Measurements from ENCODE around the gene KRT27. TPM values are rescaled to one million over a fixed set of nuclear protein-coding genes. Genes with fewer than 3 reads are reported as not detected.

The KRT27 gene
- total RNA-seq, 1 donor from 2014 or later, result not detected

DNA sequence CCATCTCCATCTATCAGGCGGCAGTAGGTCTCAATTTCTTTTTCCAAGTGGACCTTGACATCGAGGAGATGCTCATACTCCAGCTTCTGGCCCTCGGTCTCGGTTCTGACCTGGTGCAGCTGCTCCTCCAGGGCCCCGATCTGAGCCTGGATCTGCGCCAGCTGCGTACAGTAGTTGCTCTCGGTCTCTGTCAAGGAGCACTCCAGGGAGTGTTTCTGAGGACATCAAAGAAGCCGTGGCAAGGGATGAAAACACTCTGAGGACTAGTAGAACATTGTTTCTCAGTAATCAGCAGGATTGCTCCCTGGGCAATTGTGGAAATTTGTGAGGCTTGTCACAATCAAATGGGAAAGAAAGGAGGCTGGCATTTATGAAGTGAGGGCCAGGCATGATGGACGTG lies 11.5 kb upstream of the KRT27 start:
- Histone ChIP-seq H3K27me3 (ENCODE audit: control insufficient read depth, insufficient read depth, low read length) (peaks cover 10% of the 10 kb centered on the region), H3K36me3 (ENCODE audit: control insufficient read depth, insufficient read depth, low read length) (no peaks in the 10 kb centered on the region), H3K4me3 (ENCODE audit: low read depth, low read length) (no peak overlapping the region)
- no peak for FAIRE-seq
- TF ChIP-seq, protein P1, sequence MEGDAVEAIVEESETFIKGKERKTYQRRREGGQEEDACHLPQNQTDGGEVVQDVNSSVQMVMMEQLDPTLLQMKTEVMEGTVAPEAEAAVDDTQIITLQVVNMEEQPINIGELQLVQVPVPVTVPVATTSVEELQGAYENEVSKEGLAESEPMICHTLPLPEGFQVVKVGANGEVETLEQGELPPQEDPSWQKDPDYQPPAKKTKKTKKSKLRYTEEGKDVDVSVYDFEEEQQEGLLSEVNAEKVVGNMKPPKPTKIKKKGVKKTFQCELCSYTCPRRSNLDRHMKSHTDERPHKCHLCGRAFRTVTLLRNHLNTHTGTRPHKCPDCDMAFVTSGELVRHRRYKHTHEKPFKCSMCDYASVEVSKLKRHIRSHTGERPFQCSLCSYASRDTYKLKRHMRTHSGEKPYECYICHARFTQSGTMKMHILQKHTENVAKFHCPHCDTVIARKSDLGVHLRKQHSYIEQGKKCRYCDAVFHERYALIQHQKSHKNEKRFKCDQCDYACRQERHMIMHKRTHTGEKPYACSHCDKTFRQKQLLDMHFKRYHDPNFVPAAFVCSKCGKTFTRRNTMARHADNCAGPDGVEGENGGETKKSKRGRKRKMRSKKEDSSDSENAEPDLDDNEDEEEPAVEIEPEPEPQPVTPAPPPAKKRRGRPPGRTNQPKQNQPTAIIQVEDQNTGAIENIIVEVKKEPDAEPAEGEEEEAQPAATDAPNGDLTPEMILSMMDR (IDR thresholded peaks at IDR 0.05; ENCODE audit: insufficient read depth, low read length, severe bottlenecking), result no peak
- no peak for DNase-seq (ENCODE audit: low read depth)

DNA sequence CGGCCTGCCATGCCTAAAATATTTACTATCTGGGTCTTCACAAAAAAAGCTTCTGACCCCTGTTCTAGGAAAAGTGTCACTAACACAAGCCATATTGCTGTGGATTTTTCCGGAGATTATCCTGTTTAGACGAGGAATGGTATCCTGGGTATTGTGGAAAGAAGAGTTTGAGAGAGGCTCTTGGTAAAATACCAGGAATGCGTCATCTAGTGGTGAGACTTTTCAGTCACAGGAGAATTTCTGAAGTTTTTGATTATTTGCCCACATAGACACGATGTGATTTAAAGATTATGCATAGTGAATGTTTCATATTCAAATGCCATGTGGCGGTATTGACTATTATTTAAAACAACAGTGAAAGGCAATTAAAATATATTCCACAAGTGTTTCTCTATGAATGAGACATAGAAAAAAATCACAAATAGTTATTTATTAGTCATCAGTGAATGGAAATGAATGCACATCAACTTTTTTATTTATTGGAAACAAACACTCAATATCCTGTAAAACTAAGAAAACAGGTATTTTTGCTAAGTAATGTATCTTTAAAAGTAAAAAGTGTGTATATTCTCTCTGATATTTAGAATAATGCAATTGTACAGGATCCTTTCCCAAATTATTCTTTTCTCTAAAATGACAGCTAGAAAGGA lies 9.6 kb upstream of the KRT27 start:
- TF ChIP-seq, protein P1 (IDR thresholded peaks at IDR 0.05; ENCODE audit: insufficient read depth, low read length, severe bottlenecking), result peak; percentile 69
- no peak overlapping the region for H3K4me3 ChIP-seq (ENCODE audit: low read depth, low read length)
- FAIRE-seq (no peak), DNase-seq (ENCODE audit: low read depth) (peak; percentile 58)
- peaks cover 10% of the 10 kb centered on the region for H3K27me3 ChIP-seq (ENCODE audit: control insufficient read depth, insufficient read depth, low read length)
- H3K36me3 ChIP-seq (ENCODE audit: control insufficient read depth, insufficient read depth, low read length), result no peaks in the 10 kb centered on the region

DNA sequence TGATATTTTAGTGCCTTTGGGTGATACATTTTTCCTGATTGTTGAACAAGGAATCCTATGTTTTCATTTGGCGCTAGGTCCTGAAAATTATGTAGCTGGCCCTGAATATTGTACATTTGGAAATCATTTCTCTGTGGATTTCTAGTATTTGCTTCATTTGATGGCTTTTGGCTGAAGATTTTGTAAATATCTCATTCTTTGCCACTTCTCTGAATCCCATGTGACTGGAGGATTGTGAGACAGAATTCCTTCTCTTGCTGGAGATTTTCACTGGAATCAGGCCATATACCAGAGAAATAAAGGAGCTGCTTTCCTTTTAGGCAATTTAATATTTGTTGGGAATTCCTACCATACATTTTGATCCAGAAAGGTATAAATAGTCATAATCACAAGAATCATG lies 8.8 kb upstream of the KRT27 start:
- Histone ChIP-seq H3K27me3 (ENCODE audit: control insufficient read depth, insufficient read depth, low read length) (peaks cover 9% of the 10 kb centered on the region), H3K4me3 (ENCODE audit: low read depth, low read length) (no peak overlapping the region), H3K36me3 (ENCODE audit: control insufficient read depth, insufficient read depth, low read length) (no peaks in the 10 kb centered on the region)
- TF ChIP-seq, protein P1 (IDR thresholded peaks at IDR 0.05; ENCODE audit: insufficient read depth, low read length, severe bottlenecking), result no peak
- no peak for FAIRE-seq
- no peak for DNase-seq (ENCODE audit: low read depth)

DNA sequence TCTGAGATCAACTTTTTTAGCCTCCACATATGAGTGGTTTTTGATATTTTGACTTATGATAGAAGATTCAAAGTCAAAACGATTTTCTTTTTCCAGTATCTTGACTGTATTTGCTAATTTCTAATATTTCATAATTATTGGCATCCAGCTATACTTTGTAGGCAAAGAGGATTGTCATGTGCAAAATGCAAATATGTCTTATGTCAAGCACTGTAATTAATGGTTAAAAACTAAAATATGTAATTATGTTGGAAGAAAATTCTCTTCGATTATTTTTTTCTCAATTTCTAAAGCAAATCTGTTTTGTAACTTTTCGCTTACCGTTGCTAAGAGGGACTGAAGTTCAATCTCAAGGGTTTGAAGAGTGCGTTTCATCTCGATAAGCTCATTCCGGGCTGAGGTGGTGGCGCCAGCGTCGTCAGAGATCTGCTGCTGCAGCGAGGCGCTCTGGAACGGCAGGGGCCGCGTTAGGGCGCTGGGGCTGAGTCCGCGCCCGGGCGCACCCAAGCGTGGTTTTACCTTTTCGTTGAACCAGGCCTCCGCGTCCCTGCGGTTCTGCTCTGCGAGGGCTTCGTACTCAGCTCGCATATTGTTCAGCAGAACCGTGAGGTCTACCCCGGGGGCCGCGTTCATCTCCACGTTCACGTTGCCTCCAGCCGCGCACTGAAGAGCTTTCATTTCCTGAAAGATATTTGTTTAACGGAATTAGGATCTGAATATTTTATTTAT lies 3.0 kb downstream of the KRT27 start:
- peak overlapping the region; percentile 26 for H3K4me3 ChIP-seq (ENCODE audit: low read depth, low read length)
- TF ChIP-seq, protein P1 (IDR thresholded peaks at IDR 0.05; ENCODE audit: insufficient read depth, low read length, severe bottlenecking), result no peak
- H3K27me3 ChIP-seq (ENCODE audit: control insufficient read depth, insufficient read depth, low read length), result peaks cover 2% of the 10 kb centered on the region
- DNase-seq (ENCODE audit: low read depth) (peak; percentile 17), FAIRE-seq (no peak)
- no peaks in the 10 kb centered on the region for H3K36me3 ChIP-seq (ENCODE audit: control insufficient read depth, insufficient read depth, low read length)

DNA sequence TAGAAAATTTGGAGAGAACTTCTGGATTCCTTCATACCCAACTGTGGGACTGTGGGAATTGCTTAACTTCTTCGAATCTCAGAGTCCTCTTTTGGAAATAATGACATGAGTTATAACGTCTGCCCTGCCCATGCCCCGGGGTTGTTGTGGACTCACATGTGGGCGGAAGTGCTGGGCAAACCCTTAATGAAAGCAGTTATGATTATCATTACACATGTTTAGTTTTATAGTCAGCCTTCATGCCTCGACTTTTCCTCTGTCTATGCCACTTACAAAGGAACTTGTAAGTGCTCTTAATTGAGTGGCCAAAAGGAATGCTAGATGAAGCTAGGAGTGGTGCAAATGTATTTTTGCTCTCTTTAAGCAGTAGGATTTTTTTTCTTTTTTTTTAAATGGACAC lies 3.9 kb downstream of the KRT27 start:
- DNase-seq (ENCODE audit: low read depth) (peak; percentile 13), FAIRE-seq (no peak)

More for the DNA sequence above, 3.9 kb downstream of the KRT27 start:
- no peak overlapping the region for H3K4me3 ChIP-seq (ENCODE audit: low read depth, low read length)
- H3K36me3 ChIP-seq (ENCODE audit: control insufficient read depth, insufficient read depth, low read length), result no peaks in the 10 kb centered on the region
- TF ChIP-seq, protein P1 (IDR thresholded peaks at IDR 0.05; ENCODE audit: insufficient read depth, low read length, severe bottlenecking), result no peak
- H3K27me3 ChIP-seq (ENCODE audit: control insufficient read depth, insufficient read depth, low read length), result peaks cover 2% of the 10 kb centered on the region
